Tibial nerve (tissue), 4 donors: ENCODE measurements around the gene KCNT1.

Experiments
- CTCF ChIP-seq, 5 experiments: fragments of 200-600 bp in 3 of 5; fragments of 450-650 bp in 2 of 5; sonication (generic) in 3 of 5; IDR thresholded peaks; one replicate each; pipeline ENCODE4 v1.5.1; 2016 to 2019; ENCODE audit warnings: antibody characterized with exemption in 5 of 5, mild to moderate bottlenecking in 3 of 5, moderate library complexity in 2 of 5
- EP300 ChIP-seq, 2 donors: sonication (generic); formaldehyde crosslinking; IDR thresholded peaks; one replicate each; pipeline ENCODE4 v1.6.1; 2017; ENCODE audit warnings: antibody characterized with exemption in 2 of 2, mild to moderate bottlenecking in 1 of 2
- POLR2A ChIP-seq, 2 donors: fragments of 450-650 bp; IDR thresholded peaks; one replicate each; pipeline ENCODE4 v1.6.1; 2017; ENCODE audit warnings: antibody characterized with exemption in 2 of 2, mild to moderate bottlenecking in 2 of 2, moderate library complexity in 2 of 2

- TF ChIP-seq CTCF (IDR thresholded peaks at IDR 0.05) (no peak), POLR2A (IDR thresholded peaks at IDR 0.05) (no peak), EP300 (IDR thresholded peaks at IDR 0.05) (no peak)
These were observed 77.6 kb downstream of the KCNT1 start for GRCh38 chr9:135779571-135779970.
